Cardiac septum (tissue), 1 donor: ENCODE results near the gene KCND3. TPM values are rescaled to one million over a fixed set of nuclear protein-coding genes. Genes with fewer than 3 reads are reported as not detected.
A peak's percentile ranks its signal among the peaks of the same experiment; 100 is the strongest.
"Not testable (repeated sequence)": the region's sequence is repeated elsewhere in the genome, so short reads cannot be mapped to it uniquely, and the experiment has no call there.

Source experiments
- DNase-seq: peaks from one replicate; pipeline ENCODE4 v3.0.0-alpha.2; 2020; ENCODE audit warnings: low spot score
- intact Hi-C: fragments of 100-400 bp; cut with DNase I; formaldehyde crosslinking; loops from one replicate; pipeline ENCODE4 v1.14.0; 2022
- total RNA-seq: library from RNA; stranded (reverse); fragmentation: NEBNext Ultra II Directional; extraction: Animal tissue kit (Norgen Biotek cat#: 25700); gene quantifications from one replicate; pipeline ENCODE4 v1.2.1, GENCODE V29; 2021
- donor health status: DM: no; HTN: no; CAD: no.

KCND3 gene
- total RNA-seq, 1 donor from 2014 or later: 14.2 TPM

DNA sequence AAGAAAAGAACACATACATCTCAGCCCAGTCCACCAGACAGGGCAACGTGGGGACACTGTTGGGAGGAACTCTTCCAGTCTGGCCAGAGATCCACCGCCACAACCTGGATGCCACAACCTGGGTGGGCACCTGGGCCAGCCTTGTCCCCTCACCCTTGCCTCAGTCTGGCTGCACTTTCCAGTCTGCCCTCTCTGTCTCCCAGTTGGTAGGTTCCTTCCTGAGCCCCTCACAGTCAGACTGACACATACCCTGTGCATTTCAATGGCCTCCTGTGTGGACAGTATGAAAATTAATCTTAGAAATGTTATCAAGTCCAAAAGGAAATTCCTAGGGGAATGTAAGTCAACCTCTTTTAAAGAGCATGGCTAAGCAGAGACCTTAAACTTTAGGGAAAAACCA lies 184.2 kb downstream of the KCND3 start:
- intact Hi-C loops: loop anchor here (10.0 kb wide), 1 partner anchor 340 kb away; no protein-coding TSS in a partner anchor
- DNase-seq: no peak

DNA sequence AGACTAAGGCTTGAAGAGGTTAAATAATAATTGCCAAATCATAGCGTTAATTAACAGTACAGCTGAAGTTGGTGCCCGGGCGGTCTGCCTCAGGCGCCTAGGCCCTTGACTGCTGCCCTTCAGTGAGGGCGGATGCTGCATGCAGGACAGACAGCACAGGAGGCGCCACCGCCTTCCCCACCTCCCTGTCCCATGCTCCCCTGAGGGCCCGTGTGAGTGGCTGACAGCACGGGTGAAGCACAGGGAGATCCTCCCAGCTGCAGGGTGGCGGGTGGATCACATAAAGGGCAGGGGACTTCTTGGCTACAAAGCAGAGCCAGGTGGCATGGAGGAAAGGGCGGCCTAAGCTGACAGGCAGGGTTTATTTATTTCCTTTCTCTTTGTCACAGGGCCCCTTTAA lies 184.7 kb downstream of the KCND3 start:
- no peak for DNase-seq
- intact Hi-C loops: loop anchor here (5.0 to 10.0 kb wide), 3 partner anchors 38 to 340 kb away; no protein-coding TSS in a partner anchor

DNA sequence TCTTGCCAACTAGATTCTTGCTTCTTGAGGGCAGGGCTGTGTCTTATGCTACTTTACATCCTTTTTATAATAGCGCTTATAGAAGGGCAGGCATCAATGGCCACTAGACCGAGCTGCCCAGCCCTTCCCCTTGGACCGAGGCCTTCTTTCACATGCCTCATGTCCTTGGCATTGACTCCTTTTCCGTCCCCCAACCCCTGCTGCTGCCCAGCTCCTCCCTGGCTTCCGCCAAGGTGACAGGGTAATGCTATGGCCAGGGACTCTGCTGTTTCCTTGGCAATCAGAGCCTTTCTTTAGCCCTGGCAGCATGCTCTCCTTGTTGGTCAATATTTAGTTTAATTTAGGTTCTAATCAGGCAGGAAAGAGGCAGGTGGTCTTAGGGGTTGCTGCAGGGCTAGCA lies 185.5 kb downstream of the KCND3 start:
- no peak for DNase-seq
- intact Hi-C loops: loop anchor here (5.0 to 10.0 kb wide), 3 partner anchors 38 to 341 kb away; no protein-coding TSS in a partner anchor

DNA sequence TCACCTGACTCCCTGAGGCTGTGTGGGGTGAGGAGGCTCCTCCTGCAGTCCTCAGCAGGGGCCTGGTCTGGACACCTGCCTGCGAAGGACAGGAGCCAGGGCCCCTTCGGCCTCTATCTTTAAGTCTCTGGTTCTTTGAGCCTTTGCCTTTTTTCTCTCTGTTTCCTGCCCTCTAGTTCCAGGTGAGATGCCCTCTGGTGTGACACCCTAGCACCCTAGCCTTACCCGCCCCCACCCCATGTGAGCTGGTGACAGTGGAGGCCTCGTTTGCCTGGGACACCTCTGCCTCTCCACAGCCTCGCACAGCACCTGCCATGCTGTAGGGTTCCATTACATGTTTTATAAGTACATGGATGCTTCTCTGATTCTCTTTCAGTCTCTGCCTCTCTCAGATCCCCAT lies 186.5 kb downstream of the KCND3 start:
- intact Hi-C loops: loop anchor here (5.0 to 10.0 kb wide), 3 partner anchors 39 to 342 kb away; no protein-coding TSS in a partner anchor
- DNase-seq: no peak

DNA sequence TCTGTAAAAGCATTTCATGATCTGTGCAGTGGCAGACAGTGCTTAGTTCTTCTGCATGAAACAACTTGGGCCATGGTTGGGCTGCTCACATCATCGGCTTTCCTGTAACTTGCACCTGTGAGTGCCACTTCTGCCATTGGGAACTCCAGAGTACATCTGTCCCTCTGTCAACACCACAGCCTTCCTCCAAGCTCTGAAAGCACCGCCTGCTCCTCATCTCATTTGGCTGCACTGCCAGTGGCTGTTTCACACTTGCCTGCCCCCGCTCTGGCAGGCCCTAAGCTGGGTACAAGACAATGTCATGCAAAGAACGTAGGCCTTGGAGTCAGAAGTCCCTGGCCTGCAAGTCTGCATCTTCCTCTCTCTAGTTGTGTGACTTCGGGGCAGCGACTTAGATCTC lies 187.4 kb downstream of the KCND3 start:
- intact Hi-C loops: loop anchor here (5.0 to 10.0 kb wide), 3 partner anchors 40 to 343 kb away; no protein-coding TSS in a partner anchor
- DNase-seq: no peak

DNA sequence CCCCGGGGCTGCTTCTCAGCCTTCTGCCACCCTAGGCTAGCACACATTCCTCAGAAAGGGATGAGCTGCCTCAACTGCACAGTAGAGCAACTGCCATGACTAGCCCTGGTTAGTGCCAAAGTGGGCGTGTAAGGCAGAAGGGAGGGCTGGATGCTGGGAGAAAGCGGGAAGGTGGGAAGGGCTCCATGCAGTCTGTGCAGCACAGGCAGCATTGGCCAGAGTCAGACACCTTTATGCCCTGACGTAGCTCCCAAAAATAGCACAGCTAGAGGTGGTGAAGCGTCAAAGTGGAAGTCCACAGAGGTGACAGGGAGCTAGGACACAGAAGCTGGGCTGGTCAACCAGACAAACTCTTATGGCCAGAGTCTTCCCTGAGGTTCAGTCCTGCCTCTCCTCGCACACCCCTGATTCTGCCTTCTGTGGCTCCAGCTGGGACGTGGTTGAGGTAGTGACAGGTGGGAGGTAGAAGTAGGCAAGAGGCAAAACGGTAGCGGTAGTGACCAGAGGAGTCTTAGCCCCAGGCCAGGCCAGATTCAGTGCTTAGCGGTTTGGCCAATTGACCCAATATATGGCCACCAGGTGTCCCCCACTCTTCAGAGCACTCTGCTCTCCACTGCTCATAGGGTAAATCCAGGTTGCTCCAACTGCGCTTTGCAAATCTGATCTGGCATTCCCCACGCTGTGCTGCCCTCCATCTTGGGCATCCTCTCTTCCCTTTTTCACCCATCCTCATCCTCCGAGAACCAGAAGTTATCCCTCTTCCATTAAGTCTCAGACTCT lies 188.2 kb downstream of the KCND3 start:
- DNase-seq: peak; percentile 80
- intact Hi-C loops: loop anchor here (5.0 to 10.0 kb wide), 3 partner anchors 41 to 344 kb away; no protein-coding TSS in a partner anchor

DNA sequence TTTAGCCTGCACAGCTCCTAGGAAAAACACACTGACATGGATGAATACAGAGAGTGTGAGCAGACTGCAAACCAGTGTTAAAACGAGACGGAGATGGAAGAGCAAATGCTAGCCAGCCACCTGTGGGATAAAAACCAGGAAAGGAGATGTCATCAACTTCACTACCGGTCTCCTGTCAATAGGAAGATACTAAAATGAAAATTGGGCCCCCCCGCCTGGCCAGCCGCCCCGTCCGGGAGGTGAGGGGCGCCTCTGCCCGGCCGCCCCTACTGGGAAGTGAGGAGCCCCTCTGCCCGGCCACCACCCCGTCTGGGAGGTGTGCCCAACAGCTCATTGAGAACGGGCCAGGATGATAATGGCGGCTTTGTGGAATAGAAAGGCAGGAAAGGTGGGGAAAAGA lies 189.7 kb downstream of the KCND3 start:
- not testable (repeated sequence) for DNase-seq
- intact Hi-C loops: loop anchor here (5.0 to 10.0 kb wide), 3 partner anchors 43 to 345 kb away; no protein-coding TSS in a partner anchor

DNA sequence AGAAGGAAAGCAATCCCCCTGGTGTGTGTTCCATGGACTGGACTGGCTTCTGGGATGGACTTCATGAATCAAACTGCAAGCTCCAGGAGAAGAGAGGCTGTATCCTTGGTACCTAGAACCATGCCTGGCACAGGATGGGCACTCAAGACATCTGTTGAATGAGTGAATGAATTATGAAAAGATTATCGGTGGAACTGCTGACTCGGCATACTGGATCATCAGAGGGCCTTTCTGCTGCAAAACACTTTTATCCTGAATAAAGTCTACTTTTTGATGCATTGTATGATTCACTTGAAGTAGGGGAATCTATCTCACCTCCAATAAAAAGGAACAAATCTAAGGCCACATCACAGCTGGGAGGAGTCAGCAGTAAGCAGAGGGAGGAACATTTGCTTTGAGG lies 190.9 kb downstream of the KCND3 start:
- intact Hi-C loops: no loop called here
- no peak for DNase-seq

DNA sequence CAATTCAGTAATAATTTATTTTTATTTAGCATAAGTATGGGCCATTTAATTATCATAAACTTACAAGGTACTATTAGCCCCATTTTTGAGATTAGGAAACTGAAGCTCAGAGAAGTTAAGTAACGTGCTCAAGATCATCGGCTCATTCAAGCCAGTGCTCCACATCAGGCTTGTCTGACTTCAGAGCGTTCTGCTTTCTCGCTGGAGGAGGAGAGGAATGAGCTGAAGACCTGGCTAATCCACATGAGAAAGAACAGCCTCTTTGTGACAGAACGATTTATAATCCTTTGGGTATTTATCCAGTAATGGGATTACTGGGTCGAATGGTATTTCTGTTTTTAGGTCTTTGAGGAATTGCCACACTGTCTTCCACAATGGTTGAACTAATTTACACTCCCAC lies 194.1 kb downstream of the KCND3 start:
- intact Hi-C loops: no loop called here
- DNase-seq: no peak

DNA sequence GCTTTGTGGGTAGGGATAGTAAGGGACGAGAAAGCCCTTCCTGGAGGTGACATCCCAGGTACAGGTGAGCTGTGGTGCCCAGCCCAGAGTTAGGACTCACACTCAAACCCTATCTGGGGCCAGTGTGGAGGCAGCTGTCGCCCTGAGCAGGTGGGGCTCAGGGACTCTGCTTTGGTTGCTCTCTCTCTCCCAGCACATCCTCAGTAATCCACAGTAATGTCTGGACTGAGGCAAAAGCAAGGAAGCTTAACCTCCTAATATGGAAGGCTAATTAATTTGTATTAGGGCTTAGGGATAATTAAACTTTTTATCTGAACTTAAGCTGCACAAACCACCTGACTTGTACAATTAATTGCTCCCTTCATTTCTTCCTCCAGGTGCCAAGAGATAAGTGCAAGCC lies 195.5 kb downstream of the KCND3 start:
- DNase-seq: no peak
- intact Hi-C loops: loop anchor here (5.0 kb wide), 1 partner anchor 543 kb away; no protein-coding TSS in a partner anchor

DNA sequence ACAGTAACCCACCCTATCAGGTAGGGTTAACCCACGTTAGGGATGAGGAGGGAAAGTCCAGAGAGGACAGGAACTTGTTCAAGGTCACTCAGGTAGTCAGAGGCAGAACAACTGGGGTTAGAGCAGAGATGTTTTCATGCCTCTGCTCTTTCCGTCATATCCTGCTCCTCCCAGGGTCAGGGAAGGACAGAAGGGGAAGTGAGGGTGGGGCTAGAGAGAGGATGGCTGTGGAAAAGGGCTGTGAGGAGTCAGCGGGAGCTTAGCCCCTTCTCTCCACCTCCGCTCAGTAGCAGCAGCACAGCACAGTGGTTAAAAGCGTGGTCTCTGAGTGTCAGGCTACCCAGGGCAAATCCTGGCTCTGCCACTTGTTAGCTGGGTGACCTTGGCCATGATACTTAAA lies 197.2 kb downstream of the KCND3 start:
- intact Hi-C loops: loop anchor here (5.0 kb wide), 1 partner anchor 545 kb away; no protein-coding TSS in a partner anchor
- DNase-seq: no peak

DNA sequence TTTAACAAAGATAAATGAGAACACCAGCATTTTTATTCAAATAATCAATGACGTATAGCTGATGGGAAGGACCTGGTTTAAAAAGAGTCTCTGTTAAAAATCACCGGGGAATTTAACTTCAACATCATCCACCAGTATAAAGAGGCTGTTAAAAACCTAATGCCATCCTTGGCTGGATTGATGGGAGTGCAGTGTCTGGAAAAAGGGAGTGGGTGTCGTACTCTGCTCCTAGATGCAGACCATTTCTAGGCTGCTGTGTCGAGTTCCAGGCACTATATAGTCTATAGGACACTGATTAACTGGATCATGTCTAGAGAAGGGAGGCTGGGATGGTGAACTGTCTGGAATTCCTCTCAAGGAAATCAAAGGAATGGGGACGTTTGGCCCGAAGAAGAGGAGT lies 197.7 kb downstream of the KCND3 start:
- intact Hi-C loops: loop anchor here (5.0 kb wide), 1 partner anchor 546 kb away; no protein-coding TSS in a partner anchor
- DNase-seq: no peak

DNA sequence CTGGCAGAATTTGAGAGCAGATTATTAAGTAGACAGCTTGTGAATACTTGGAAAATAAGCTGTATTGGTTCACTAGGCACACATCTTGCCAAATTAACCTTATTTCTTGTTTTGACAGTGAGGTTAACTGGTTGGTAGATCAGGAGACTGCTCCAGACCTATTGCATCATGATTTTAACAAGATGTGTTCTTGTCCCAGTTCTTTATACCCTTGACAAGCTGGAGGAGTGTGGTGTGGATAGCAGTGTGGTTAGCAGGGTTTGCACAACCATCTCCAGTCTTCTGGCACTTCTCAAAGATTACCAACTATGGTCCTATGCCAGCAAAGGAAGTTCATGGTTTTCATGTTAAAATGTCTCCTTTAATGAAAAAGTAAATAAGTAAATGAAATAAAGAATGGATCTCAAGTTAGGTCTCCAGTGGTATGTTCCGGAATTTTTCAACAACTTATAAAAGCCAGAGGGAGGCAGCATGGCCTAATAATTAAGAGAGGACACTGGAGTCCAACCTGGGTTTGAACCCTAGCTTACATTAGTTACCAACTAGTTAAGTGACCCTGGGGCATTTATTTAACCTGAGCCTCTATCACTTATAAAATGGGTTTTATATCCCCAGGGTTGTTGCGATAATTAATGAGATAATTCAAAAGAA lies 199.7 kb downstream of the KCND3 start:
- DNase-seq: no peak
- intact Hi-C loops: loop anchor here (5.0 kb wide), 1 partner anchor 548 kb away; no protein-coding TSS in a partner anchor

DNA sequence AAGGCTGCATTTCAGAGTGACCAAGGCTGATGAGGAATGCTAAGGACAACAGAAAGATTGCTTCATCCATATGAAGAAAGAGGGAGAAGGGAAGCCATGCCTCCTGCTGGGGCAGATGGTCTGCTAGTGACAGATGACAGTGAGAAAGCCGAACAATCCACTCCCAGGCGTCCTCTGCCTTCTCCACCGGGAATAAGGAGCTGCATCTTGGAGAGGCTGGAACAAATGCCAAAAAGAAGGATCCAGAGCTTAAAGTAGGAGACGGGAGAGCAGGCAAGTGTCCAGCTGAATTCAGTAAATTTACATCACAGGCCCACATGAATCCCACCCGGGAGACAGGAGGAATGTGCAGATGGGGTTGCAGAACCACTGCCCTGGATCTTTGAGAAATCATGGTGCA lies 200.3 kb downstream of the KCND3 start:
- DNase-seq: no peak
- intact Hi-C loops: no loop called here

DNA sequence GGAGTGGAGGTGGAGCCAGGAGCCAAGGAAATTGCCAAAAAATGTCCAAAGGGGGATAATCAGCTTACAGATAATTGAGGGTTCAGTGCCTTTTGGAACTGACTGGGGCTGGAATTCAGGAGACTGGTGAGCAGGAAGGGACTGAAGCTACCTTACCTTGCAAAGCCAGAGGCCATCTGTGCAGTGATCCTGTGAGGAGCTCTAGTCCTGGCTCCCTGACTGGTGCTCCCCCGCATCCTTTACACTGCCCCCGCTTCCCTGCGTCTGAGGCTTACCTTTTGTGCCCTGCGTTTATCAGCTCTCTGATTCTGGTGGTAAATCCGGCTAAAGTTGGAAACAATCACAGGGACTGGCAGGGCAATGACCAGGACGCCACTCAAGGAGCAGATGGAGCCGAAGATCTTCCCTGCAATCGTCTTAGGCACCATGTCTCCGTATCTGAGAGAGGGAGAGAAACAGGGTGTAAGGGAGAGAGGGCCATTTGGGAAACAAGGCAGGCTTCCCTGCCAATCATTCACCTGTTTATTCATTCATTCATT lies 202.7 kb downstream of the KCND3 start:
- intact Hi-C loops: no loop called here
- no peak for DNase-seq

DNA sequence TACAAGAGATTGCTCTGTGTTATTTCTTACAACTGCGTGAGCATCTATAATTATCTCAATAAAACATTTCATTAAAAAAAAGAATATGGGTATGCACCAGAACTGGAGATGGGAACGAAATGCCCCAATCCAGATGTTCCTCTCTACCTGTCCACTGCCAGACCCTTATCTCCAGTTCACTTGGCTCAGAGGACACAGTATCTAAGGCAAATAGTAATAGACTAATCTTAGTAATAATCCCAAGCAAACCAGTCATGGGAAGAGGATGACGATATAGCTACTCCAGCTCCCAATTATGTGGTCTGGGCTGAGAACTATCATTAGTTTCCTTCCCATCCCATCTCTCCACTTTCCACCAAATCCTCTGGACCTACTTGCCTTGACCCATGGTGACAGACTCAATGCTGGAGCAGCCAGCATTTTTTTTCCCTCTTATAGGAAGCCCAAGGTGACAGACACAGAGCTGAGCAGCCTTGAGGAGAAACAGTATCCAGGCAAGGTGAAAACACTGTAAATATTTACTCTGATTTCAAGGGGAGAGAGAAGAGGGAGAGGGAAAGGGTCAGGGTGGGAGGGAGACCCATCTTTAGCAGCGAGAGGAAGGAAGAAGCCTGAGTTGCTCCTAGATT lies 205.1 kb downstream of the KCND3 start:
- no peak for DNase-seq
- intact Hi-C loops: no loop called here

DNA sequence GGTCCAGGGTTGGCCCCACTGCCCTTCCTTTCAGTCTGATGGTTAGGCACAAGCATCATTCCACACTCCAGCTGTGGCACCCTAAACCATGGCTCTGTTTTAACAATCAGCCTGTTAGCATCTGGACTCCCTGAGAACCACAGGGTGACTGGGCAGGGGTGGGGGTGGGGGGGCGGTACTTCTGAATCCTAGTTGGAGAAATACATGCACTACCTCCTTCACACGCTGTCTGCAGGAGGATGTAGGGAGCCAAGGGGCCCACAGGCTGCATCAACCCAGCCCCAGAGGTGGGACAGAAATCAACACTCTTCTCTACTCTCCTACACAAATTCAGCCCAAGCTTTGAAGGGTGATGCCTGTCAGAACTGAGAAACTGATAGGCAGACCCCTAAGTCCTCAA lies 209.9 kb downstream of the KCND3 start:
- intact Hi-C loops: no loop called here
- DNase-seq: no peak

DNA sequence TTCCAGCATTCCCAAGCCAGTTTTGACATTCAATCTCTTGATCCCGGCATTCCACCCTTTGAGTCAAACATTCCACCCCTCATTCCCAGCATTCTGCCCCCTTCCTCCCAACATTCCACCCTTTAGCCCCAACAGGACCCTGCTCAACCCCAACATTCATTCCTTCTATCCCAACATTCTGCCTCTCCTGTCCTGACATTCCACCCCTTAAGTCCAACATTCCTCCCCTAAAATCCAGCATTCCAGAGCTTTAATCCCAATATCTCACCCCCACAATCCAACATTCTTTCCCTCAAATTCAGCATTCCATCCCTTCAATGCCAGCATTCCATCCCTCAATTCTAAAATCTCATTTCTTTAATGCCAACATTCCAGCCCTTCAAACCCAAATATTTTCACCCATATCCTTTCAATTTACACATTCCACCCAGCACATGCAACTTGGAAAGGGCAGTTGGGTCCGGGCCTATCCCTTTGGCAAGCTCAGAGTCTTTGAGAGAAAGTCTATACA lies 210.9 kb downstream of the KCND3 start:
- no peak for DNase-seq
- intact Hi-C loops: no loop called here

DNA sequence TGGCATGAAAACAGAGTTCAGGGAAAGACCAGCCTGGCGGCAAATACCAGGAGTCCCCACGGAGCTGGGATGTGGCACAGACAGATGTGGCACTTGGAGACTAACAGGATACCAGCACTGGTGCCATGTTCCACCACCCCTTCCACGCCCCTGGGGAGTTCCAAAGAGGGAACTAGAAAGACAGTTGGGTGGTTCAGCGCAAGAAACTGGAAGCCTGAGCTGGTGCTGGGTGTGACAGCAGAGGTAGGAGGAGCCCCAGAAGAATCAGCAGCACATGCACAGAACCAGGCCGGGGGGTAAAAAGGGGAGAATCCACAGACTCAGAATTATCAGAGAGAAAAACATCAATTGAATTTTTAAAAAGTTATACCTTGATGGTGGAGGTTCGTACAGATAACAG lies 211.4 kb downstream of the KCND3 start:
- DNase-seq: no peak

DNA sequence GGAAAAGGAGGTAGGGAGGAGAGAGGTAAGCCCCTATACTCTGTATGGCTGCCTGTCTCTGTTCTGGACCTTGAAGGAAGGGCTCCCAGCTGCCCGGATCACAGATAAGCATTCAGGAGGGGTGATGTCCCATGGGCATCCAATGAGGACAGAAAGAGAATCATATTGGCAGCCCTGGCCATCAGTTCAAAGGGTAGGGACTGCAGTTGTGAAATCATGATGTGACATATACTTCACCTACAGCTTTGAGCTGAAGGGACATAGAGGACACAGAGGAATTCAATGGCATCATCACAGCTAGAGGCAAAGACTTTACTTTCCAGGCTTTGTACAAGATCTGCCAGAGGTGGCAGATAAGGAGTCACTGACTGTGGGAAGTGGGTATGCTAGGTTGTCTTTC lies 212.2 kb downstream of the KCND3 start:
- intact Hi-C loops: no loop called here

More for the DNA sequence above, 211.4 kb downstream of the KCND3 start:
- intact Hi-C loops: no loop called here

More for the DNA sequence above, 212.2 kb downstream of the KCND3 start:
- no peak for DNase-seq
